Measurements from ENCODE around the gene CCDC92B. TPM values are rescaled to one million over a fixed set of nuclear protein-coding genes. Genes with fewer than 3 reads are reported as not detected.

The CCDC92B gene
- total and polyA plus RNA-seq, 2 of the 4 experiments (the other 2 are of a cell fraction), result not detected

DNA sequence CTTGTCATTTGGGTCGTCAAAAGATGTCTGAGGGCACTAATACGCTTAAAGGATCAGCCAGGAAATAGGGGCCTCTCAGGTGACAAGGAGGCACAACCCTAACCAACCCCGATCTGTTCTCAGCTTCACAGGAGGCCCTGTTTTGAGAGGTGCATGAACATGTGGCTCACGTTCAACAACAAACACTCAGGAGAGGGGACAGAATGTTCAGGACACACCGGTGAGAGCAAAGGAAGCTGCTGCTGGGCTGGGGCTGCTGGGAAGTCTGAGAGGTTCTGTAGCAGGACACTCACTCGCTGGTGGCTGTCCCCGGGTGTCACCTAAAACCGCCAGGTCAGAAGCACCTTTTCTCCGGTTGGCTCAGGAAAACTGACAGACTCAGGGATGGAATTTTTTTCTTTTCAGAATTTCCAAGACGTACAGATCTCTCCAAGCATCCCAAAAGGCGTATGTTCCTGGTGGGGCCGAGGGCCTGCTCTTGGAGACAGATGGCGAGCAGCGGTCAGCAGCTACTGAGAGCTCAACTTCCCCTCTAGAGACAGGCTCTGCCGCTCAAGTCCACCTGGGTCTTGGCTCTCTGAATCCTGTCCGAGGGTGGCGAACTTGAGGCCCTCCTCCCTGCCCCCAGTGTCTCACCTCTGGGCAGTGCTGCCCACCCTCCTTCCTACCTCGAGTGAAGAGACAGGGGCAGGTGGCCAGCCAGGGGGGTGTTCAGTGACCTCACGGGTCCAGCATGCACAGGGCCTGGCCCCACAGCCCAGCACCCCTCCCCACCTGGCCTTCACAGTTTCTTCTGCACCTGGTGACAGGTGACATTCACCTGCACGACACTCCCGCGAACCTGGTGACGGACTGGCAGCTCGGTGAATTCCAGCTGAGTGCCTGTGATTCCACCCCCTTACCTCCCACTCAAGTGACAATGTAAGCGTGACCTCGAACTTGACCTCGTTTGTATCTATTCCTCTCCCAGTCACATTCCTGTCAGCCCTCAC is 60.8 kb downstream of the CCDC92B start:
- BruUV-seq (replicated peaks), result no TSS peak
- CTCF ChIA-PET, result no interaction called here
- ATAC-seq (ENCODE audit: low read depth), result no peak

More for the DNA sequence above, 60.8 kb downstream of the CCDC92B start:
- peaks cover 23% of the 10 kb centered on the region for H3K36me3 ChIP-seq (ENCODE audit: control insufficient read depth, insufficient read depth, low read length)
- no peak overlapping the region for H3K4me2 ChIP-seq (ENCODE audit: low read depth, low read length)
- peaks cover 36% of the 10 kb centered on the region for H4K20me1 ChIP-seq (ENCODE audit: insufficient read depth, low read length)
- H4K91ac ChIP-seq (ENCODE audit: insufficient read depth, low read depth, low read length), result no peak overlapping the region
- H3K9me1 ChIP-seq (ENCODE audit: insufficient read depth, low read length), result peaks cover 13% of the 10 kb centered on the region; the same call in 1 of the 2 replicates
- no peaks in the 10 kb centered on the region for H3K9me3 ChIP-seq (ENCODE audit: control insufficient read depth, insufficient read depth, low read length)
- no peak overlapping the region for H2AK9ac ChIP-seq (replicated peaks; ENCODE audit: low read depth, low read length, poor library complexity)
- peak overlapping the region; percentile 41 for H2AFZ ChIP-seq (replicated peaks; ENCODE audit: low read length, poor library complexity)
- 0 out of 2 replicates have a peak overlapping the region, but pooled peaks have one; percentile 0 for H2AK5ac ChIP-seq (ENCODE audit: low read depth, low read length)
- H3K23ac ChIP-seq (ENCODE audit: low read depth, low read length), result no peak overlapping the region; the same call in 1 of the 2 replicates
- no peak overlapping the region for H3K27ac ChIP-seq (ENCODE audit: insufficient read depth, low read length)
- H2BK120ac ChIP-seq (ENCODE audit: low read depth, low read length), result no peak overlapping the region
- no peak overlapping the region for H3K56ac ChIP-seq (ENCODE audit: extremely low read depth, insufficient read depth, low read length)
- 0 out of 4 replicates have a peak overlapping the region, but pooled peaks of 1 of the 2 experiments have one; percentile 28 for H4K8ac ChIP-seq (ENCODE audit: low read depth in 2 of 2, low read length in 2 of 2)
- H3K27me3 ChIP-seq (ENCODE audit: control insufficient read depth, insufficient read depth, low read length), result no peaks in the 10 kb centered on the region
- H3K79me1 ChIP-seq (ENCODE audit: low read depth in 1 of 2, low read length in 2 of 2), result peaks cover 0 to 38% of the 10 kb centered on the region in 2 experiments; a peak in 2 of 4 replicates
- WGBS, 2 experiments (ENCODE audit: extremely low coverage in 2 of 2, insufficient read length in 1 of 2), result 70% methylated on average over 8 of the region's 27 CpGs; no CpG with 5 or more reads in 1 of the 2 experiments
- H3K9ac ChIP-seq (ENCODE audit: low read depth, low read length), result no peak overlapping the region
- H3K18ac ChIP-seq (ENCODE audit: low read depth, low read length), result no peak overlapping the region
- in situ Hi-C loops (cut with MboI; ENCODE audit: low sequenced_read_pairs) (no loop called here), intact Hi-C loops (cut with micrococcal nuclease) (no loop called here), dilution Hi-C loops (cut with HindIII; ENCODE audit: low sequenced_read_pairs, unreplicated experiment) (no loop called here)
- H3K4me3 ChIP-seq (ENCODE audit: insufficient read depth, low read depth, low read length), result no peak overlapping the region
- H3K4ac ChIP-seq (ENCODE audit: low read depth, low read length), result no peak overlapping the region
- H4K5ac ChIP-seq (ENCODE audit: low read depth, low read length), result no peak overlapping the region
- no peak overlapping the region for H2BK15ac ChIP-seq (ENCODE audit: low read depth, low read length)
- DNase-seq, result no peak
- H3K14ac ChIP-seq (replicated peaks; ENCODE audit: low read depth, low read length), result no peak overlapping the region; the same call in 1 of the 2 replicates
- no peak overlapping the region for H2BK20ac ChIP-seq (ENCODE audit: low read depth, low read length)
- TF ChIP-seq CHD1 (IDR thresholded peaks at IDR 0.05; ENCODE audit: low read depth, low read length) (no peak), RAD21 (IDR thresholded peaks at IDR 0.05; ENCODE audit: low read length) (no peak), FOS (IDR thresholded peaks at IDR 0.05; ENCODE audit: low read depth, low read length) (no peak), SMC3 (IDR thresholded peaks at IDR 0.05; ENCODE audit: low read depth, low read length) (no peak), POLR2A (IDR thresholded peaks at IDR 0.05; ENCODE audit: low read depth, low read length) (no peak), MAZ (IDR thresholded peaks at IDR 0.05; ENCODE audit: borderline replicate concordance, low read depth, low read length) (no peak), MAFK (IDR thresholded peaks at IDR 0.05; ENCODE audit: low read depth, low read length) (no peak)
- TF ChIP-seq, protein P1, sequence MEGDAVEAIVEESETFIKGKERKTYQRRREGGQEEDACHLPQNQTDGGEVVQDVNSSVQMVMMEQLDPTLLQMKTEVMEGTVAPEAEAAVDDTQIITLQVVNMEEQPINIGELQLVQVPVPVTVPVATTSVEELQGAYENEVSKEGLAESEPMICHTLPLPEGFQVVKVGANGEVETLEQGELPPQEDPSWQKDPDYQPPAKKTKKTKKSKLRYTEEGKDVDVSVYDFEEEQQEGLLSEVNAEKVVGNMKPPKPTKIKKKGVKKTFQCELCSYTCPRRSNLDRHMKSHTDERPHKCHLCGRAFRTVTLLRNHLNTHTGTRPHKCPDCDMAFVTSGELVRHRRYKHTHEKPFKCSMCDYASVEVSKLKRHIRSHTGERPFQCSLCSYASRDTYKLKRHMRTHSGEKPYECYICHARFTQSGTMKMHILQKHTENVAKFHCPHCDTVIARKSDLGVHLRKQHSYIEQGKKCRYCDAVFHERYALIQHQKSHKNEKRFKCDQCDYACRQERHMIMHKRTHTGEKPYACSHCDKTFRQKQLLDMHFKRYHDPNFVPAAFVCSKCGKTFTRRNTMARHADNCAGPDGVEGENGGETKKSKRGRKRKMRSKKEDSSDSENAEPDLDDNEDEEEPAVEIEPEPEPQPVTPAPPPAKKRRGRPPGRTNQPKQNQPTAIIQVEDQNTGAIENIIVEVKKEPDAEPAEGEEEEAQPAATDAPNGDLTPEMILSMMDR (conservative IDR thresholded peaks at IDR 0.05; ENCODE audit: low read depth, low read length), result no peak
- POLR2A ChIA-PET (ENCODE audit: unreplicated experiment), result no interaction called here
- peaks cover 6% of the 10 kb centered on the region; the same call in 1 of the 2 replicates for H3K4me1 ChIP-seq (ENCODE audit: control insufficient read depth, insufficient read depth, low read length)
- no peak overlapping the region for H2BK5ac ChIP-seq (ENCODE audit: low read depth, low read length, poor library complexity, severe bottlenecking)

All from IMR-90 (cell line).